Stimulated activated CD4-positive, alpha-beta T cell treated with anti-CD3 and anti-CD28 coated beads, Interleukin-1b, Interleukin-23, amount 100 ng/mL, for 48 hours (primary cell): ENCODE measurements around the gene HS6ST2.
"Not testable (repeated sequence)": the region's sequence is repeated elsewhere in the genome, so short reads cannot be mapped to it uniquely, and the experiment has no call there.

Source experiments
- DNase-seq: peaks from one replicate; pipeline ENCODE4 v3.0.0-alpha.2; 2020

Gene HS6ST2

DNA sequence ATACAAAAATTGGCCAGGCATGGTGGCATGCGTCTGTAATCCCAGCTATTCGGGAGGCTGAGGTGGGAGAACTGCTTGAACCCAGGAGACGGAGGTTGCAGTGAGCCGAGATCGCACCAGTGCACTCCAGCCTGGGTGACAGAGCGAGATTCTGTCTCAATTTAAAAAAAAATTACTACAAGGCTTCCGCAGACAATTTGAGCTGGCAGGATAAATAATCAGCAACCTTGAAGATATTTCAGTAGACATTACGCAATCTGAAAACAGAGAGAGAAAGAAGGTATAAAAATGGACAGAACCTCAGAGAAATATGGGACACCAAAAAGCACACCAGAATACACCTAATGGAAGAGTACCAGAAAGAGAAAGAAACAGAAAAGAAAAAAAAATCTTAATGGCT is 25.3 kb downstream of the HS6ST2 start:
- no peak for DNase-seq

DNA sequence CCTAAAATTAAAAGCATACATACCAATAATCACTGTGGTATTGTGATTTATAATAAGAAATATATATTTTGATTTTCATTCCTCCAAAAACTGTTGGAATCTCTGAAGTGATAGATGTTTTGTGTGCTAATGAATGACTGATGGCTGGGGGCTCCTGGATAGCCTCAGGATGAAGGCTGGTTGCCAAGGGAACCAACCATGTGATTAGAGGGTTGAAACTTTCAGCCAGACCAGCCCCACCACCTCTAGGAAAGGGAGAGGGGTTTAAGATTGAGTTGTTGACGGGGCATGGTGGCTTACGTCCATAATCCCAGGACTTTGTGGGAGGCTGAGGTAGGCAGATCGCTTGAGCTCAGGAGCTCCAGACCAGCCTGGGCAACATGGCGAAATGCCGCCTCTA is 34.0 kb downstream of the HS6ST2 start:
- DNase-seq: no peak

DNA sequence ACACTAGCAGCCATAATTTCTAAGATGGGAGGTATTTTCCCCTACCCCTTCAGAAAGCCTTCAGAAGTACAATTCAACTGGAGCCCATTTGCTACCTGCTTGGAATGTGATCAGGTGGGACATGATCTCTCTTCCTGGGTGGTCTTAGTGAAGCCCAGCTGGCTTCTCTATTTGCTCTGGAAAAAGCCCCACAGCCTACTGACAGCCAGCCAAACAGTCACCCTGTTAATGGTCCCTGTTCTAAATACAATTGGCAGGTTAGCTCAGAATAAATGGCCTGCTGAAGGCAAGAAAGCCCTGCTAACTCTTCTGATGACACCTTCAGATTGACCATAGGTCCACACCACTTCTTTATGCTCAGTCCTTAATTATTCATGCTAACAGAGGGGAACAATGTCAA is 39.9 kb downstream of the HS6ST2 start:
- DNase-seq: no peak

DNA sequence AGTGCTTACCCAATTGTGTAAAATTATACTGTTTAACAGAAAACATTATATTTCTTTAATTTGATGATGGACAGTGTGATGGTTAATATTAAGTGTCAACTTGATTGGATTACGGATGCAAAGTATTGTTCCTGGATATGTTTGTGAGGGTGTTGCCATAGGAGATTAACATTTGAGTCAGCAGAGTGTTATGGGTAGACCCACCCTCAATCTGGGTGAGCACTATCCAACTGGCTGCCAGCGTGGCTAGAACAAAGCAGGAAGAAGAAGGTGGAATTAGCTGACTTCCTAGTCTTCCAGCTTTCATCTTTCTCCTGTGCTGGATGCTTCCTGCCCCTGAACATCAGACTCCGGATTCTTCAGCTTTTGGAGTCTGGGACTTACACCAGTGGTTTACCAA is 42.1 kb downstream of the HS6ST2 start:
- DNase-seq: no peak

DNA sequence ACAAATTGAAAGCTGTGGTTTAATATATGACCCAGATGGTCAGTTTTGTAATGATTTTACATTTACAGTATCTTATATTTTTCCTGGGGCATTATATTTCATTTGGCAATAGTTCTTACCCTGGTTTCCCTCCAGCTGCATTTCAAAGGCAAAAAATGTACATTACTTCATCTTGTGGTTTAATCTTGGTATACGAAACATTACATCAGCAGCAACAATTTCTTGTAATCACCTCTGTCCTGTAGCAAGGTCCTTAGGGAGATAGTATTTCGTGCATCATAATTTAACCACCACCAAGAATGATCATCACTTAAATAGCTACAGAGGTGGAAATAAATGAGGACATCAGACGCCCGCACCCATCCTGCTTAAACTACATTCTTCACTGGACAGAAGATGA is 48.8 kb downstream of the HS6ST2 start:
- no peak for DNase-seq

DNA sequence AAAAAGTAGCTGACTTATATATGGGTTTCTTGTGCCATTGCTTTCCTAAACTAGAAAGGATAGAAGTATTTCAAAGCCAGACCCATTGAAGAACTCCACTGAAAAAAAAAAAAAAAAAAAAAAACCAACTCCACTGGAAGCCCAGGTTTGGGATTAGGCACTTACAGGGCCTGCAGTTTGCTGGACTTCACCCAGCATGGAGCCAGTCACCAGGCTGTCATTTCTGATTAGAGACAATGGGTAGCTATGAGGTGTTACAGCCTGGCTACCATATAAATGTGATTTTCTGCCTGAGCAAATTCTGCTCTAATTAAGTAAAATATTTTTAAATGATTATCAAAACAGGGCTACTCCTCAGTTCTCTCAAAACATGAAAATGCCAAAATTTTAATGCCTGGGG is 49.5 kb downstream of the HS6ST2 start:
- DNase-seq: no peak

DNA sequence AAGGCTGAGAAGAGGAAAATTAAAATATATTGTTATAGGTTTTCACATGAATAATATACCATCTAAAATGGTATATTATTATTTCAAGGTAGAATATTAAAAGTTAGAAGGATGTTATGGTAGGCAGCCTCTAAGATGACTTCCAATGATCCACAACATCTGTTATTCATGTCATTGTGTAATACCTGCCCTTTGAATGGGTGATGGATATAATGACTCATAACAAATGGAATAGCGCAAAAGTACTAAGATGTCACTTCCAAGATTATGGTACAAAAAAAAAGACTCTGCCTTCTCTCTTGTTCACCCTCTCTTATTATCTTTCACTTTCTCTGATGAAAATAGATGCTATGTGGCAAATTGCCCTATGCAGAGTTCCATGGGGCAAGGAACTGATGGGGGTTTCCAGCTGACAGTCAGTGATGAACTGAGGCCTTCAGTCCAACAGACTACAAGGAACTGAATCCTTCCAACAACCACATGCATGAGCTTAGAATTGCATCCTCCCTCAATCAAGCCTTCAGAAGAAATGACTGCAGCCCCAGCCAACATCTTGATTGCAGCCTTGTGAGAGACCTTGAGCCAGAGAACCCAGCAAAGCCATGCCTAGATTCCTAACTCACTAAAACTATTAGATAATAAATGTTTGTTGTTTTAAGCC is 57.7 kb downstream of the HS6ST2 start:
- no peak for DNase-seq

DNA sequence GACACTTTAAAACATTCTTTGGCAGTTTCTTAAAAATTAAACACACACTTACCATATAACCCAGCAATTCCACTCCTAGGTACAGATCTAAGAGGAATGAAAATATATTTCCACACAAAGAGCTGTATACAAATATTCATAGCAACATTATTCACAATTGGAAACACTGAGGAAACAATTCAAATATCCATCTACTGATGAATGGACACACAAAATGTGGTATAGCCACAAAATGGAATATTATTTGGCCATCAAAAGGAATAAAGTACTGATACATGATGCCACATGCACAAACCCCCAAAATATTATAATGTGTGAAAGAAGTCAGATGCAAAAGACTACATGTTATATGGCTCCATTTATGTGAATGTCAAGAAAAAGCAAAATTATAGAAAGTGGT is 70.9 kb downstream of the HS6ST2 start:
- DNase-seq: no peak

DNA sequence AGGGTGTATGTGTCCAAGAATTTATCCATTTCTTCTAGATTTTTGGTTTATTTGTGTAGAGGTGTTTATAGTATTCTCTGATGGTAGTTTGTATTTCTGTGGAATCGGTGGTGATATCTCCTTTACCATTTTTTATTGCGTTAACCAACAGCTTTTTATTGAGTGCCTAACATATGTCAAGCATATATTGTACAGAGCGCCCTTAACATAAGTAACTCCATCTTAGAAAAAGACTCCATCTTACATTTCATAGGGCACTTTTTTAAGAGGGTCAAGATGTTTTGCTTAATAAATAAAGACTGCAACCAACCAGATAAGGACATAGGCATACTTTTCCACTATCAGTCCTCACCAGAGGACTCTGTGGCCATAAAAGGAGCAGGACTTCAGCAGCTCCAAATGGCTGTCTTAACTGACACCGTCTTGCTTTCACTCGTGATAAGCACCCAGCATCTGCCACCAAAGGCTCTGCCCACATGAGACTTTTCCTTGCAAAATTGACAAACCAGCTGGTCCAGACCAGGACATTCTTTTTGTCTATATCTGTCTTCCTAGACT is 75.0 kb downstream of the HS6ST2 start:
- DNase-seq: no peak

DNA sequence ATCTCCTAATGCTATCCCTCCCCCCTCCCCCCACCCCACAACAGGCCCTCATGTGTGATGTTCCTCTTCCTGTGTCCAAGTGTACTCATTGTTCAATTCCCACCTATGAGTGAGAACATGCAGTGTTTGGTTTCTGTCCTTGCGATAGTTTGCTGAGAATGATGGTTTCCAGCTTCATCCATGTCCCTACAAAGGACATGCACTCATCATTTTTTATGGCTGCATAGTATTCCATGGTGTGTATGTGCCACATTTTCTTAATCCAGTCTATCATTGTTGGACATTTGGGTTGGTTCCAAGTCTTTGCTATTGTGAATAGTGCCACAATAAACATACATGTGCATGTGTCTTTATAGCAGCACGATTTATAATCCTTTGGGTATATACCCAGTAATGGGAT is 77.7 kb downstream of the HS6ST2 start:
- DNase-seq: not testable (repeated sequence)

DNA sequence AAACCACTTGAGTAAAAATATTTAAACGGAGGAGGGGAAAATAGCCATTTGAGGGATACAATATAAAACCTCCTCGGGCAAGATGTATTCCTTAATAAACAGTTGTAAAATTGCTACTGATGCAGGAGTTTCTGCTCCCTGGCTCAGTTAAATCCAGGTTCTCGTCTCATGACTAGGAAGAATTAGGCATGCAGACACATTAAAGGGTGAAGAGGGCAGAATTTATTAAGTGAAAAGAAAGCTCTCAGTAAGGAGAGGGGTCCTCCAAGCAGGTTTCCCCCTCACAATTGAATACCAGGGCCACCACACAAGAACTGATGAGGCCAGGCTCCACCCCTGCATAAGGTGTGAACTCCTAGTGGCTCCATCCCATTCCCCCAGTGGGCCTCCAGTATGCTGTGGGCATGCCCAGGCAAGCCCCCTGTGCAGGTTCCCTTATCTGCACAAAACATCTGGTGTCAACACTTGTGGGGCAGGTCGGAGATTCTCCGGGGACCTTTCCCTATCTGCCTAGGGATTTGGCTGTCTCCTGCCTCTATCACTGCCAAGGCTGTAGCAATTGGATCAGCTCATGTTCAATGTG is 80.4 kb downstream of the HS6ST2 start:
- no peak for DNase-seq

DNA sequence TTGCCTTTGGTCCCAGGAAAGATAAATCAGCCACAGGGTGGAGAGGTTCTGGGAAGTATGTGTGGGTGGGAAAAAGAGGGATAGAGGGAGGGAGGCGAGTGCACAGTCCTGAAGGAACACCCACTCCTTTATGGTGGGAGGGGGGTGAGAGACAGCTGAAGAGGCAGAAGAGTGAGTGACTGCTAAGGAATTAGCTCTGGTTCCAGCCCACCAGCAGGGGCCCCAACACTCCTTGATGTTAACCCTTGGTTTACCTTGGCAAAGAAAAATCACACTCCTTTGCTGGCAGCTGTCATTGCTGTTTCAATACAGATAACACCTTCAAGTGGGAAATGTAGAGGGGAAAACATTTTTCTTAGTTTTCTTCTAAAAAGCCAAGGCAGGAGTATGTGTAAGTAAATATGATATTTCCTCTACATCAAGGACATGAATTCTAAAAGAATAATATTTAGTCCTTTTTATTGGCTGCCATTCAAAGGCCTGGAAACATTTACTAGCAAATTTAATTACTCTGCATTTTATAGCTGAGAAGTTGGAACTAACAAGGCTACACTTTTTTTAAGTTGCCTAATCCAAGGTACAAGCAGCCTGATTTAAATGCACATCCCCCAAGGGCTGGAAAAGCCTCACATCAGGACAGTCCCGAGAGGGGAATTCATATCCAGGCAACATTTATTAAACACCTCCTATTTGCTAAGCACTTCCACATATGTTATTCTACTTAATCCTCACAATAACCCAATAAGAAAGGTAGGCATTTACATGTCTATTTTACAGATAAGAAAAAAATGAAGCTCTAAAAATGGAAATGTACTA is 81.7 kb downstream of the HS6ST2 start:
- no peak for DNase-seq

DNA sequence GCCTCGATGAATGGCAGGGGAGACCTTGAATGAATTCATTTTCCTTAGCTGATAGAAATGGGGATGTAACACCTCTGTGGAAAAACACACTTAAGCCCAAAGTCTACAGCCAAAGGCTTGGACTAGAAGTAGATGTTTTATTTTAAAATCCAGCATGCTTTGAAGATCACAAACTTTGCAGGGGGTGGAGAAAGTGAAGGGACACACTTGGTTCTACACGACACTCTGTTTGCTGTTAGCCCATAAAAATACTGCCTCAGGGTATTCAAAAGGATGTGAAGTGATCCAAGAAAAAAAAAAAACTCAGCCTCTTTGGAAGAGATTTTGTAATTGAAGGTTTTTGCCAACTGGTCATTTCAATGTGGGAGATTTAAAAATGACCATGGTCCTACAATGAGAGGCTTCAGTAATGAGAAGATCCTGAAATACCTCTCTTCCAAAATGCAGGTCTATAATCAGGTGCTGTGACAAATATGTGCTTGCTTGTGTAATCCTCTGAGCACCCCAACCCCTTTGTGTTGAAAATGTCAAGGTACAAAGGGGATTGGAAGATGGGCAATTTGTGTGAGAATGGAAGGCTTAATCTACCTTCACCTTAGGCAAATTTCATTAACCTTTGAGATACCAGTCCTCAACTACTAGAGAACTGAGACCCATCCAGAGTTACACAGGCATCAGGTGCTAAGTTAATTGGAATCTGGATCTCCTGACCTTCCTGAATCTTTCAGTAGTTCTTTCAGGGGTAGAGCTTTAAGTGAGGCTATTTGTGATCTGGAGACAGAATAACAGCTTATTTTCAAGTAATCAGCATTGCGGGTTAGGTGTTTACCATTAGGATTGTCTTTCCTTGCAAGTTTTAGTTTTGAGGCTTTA is 82.5 kb downstream of the HS6ST2 start:
- DNase-seq: no peak

DNA sequence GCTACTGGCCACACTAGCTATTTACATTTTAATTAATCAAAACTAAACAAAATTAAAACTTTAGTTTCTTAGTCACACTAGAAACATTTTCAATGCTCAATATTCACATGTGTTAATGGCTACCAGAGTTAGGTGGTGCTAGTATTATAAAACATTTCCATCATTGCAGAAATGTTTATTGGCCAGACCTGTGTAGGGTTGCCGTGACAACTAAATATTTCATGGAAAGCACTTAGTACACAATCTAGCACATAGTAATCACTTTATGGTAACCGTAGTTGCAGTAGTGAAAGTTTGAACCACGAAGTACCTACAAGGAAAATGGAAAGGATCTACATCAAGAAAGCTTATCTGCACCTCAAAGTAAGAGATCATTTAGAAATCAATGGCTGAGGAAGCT is 95.9 kb downstream of the HS6ST2 start:
- no peak for DNase-seq

DNA sequence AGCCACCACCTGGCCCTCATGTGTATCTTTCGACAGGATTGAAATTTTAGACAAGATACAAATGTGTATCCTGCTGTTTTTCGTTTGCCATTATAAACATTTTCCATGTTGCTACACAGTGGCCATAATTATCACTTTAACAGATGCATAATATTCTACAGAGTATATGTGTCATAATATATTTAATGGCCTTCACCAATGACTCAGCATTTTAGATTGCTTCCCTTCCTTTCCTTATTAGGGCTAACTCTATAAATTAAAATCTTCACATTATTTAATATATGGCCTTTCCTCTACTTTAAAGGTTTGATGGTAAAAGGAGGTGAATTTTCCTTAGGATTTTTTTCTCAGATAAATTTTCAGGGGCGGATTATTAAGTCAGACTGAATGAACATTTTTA is 97.4 kb downstream of the HS6ST2 start:
- no peak for DNase-seq

DNA sequence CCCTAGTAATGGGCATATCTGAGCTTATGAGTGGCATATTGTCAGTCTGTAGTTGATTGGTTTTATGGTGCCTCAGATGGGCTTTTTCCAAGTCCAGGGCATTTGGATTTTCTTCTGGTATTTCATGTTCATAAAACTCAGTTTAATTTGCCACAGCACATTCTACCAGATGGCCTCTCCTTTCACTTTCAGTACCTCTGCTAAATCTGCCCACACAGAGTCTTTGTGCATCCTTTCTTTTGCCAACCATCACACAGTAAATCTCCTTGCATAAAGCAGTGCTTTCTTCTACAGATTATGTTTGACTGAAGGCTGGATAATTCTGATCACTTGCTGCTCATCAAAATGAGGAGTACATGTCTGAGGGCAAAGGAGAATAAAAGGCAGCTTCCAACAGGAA is 98.2 kb downstream of the HS6ST2 start:
- no peak for DNase-seq

DNA sequence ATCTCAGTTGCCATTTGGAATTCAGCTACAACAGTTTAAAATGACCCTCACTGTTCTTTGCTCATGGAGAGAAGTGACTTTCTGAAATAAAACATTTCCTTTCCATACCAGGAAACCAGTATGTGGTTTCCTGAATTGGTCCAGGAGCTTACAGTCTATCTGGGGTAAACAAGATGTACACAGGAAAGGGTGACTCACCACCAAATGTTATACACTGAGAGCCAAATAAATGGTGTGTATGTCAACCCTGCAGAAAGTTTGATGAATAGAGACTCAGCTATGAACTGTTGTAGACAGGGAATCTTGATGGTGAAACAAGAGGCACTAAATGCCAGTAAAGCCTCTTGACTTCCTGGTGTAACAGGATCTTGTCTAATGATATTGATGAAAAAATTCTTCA is 100.4 kb downstream of the HS6ST2 start:
- DNase-seq: no peak

DNA sequence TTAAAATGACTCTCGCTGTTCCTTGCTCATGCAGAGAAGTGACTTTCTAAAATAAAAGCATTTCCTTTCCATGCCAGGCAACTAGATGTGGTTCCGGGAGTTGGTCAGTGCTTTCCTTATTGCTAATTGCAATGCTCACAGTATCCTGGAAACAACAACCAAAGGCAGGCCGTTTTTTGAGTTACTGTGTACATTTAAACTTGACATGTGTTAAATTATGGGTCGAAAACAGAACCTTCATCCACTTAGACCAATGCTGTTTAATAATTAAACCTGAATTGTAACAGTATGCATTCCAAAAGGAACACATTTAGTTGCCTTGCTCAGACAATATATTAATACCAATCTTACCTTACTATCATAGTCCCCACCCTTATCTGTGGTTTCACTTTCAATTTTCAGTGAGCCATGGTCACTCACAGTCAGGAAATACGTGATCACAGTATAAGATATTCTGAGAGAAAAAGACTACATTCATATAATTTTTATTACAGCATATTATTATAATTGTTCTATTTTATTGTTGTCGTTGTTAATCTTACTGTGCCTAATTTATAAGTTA is 102.6 kb downstream of the HS6ST2 start:
- DNase-seq: no peak

DNA sequence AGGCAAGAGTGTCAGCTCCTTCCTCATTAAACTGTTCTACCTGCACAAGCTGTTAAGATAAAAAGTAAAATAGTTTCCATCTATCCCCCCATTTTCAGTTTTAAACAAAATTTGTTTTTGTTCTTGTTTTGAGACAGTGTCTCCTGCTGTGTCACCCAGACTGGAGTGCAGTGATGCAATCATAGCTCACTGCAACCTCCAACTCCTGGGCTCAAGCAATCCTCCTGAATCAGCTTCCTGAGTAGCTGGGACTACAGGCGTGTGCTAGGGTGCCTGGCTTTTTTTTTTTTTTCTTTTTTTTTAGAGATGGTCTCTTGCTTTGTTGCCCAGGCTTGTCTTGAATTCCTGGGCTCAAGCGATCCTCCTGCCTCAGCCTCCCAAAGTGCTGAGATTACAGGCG is 105.4 kb downstream of the HS6ST2 start:
- DNase-seq: no peak

DNA sequence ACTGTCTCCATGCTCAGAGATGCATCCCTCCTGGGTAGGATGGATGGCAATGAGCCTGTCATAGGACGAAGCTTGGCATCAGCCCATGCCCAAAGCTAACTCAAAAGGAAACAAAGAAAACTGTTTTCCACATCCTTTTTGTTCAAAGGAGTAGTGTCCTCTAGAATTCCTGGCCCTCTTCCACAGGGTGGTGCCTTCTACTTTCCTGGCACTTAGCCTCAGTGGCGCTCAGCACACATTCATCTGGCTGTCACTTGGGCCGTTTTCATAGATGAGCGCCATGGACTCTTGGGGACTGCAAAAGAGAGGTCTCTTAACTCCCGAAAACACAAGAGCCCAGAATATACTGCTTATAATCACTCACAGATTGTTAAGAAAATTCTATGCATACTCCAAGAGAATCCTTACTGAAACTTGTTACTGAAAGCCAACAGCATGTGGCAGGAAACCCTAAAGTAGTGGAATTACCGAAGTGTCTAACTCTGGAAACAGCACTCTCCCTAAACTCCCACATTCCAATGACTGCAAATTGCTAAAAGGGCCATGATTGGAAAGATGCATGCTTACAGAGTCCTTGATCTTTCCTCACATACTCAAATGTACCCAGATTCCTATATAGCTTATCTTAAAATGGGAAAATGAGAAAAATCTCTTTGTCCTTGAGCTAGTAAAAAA is 110.0 kb downstream of the HS6ST2 start:
- DNase-seq: no peak

DNA sequence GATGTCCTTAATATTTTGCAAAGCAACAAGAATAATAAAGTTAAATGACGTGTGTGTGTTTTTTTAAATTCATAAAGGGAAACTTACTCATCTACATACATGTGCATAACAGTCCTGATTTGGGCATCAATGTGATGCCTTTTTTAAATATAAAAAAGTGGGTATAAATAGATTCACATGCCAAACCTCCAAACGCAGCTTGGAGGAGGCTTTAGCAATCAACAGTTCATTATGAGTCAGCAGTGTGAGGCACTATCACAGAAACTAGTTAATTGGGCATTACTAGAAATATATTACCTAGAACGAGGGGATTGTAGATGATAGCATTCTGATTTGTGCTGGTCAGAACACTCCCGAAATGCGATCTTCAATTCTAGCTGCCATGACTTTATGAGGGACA is 115.1 kb downstream of the HS6ST2 start:
- DNase-seq: no peak
